GM12878 (cell line): ENCODE results near the gene RASGRF1. TPM values are rescaled to one million over a fixed set of nuclear protein-coding genes. Genes with fewer than 3 reads are reported as not detected.

ENCODE experiments used
- ATAC-seq: fragments of 200-7000 bp; cut with Tn5 transposase; 3 replicates; pipeline ENCODE4 v1.9.1; 2020; ENCODE audit warnings: mild to moderate bottlenecking, moderate library complexity
- BruUV-seq: library from RNA; stranded (reverse); fragments of 400-500 nt; replicated peaks from 2 replicates; lab custom pipeline; 2021; lab: Mats Ljungman, UMichigan
- CTCF ChIA-PET: fragments of 300-600 bp; sonication (Branson Sonifier 250); formaldehyde crosslinking; extraction: SDS; loops from one replicate; lab custom pipeline; 2021; ENCODE audit warnings: inconsistent platforms; lab: Yijun Ruan, JAX
- POLR2A ChIA-PET: fragments of 350-600 bp; formaldehyde crosslinking; extraction: SDS; loops from one replicate; lab custom pipeline; 2021; ENCODE audit warnings: inconsistent platforms; lab: Charles Lee
- RAD21 ChIA-PET: fragments of 300-600 bp; sonication (Branson Sonifier 250); formaldehyde crosslinking; loops from one replicate; lab custom pipeline; 2023; ENCODE audit warnings: antibody characterized with exemption; ENCODE audit not compliant: unreplicated experiment; lab: Charles Lee
- SMC1A ChIA-PET: fragments of 300-600 bp; sonication (Branson Sonifier 250); formaldehyde crosslinking; loops from one replicate; lab custom pipeline; 2023; ENCODE audit not compliant: unreplicated experiment, uncharacterized antibody; lab: Charles Lee
- DNase-seq: peaks from one replicate; pipeline ENCODE4 v3.0.0-alpha.2; 2011; ENCODE audit warnings: low read depth, low spot score
- FAIRE-seq: peaks from 3 replicates; lab custom pipeline; 2011; peaks lifted over from hg19 to GRCh38; lab: Jason Lieb, UNC
- H2AFZ ChIP-seq: 2 replicates; pipeline ENCODE4 v1.6.0; 2011; ENCODE audit warnings: low read depth, low read length, control low read depth; ENCODE audit not compliant: control insufficient read depth
- H3K27ac ChIP-seq: 2 replicates; pipeline ENCODE4 v1.5.1; 2011; ENCODE audit warnings: control low read depth; ENCODE audit not compliant: control insufficient read depth, insufficient read depth
- H3K27me3 ChIP-seq, 2 experiments: replicated peaks in 1 of 2; 2 replicates each; pipeline versions ENCODE4 v1.6.0 to v1.6.1; 2011; ENCODE audit warnings: low read length in 1 of 2; ENCODE audit not compliant: control insufficient read depth in 2 of 2, insufficient read depth in 2 of 2
- H3K36me3 ChIP-seq, 2 experiments: 2 replicates each; pipeline ENCODE4 v1.5.1; 2011; ENCODE audit warnings: low read length in 1 of 2; ENCODE audit not compliant: control insufficient read depth in 2 of 2, insufficient read depth in 2 of 2
- H3K4me1 ChIP-seq: 2 replicates; pipeline ENCODE4 v1.6.1; 2011; ENCODE audit warnings: mild to moderate bottlenecking, low read length, moderate library complexity, mixed read lengths; ENCODE audit not compliant: control insufficient read depth, insufficient read depth
- H3K4me2 ChIP-seq: 2 replicates; pipeline ENCODE4 v1.6.0; 2011; ENCODE audit warnings: control low read depth; ENCODE audit not compliant: control insufficient read depth, insufficient read depth
- H3K4me3 ChIP-seq: fragments of 200-600 bp; sonication (generic); 2 replicates; pipeline ENCODE4 v1.5.1; 2016
- H3K79me2 ChIP-seq: 2 replicates; pipeline ENCODE4 v1.6.0; 2011; ENCODE audit warnings: low read length; ENCODE audit not compliant: control insufficient read depth, insufficient read depth
- H3K9ac ChIP-seq: 2 replicates; pipeline ENCODE4 v1.8.0; 2011; ENCODE audit warnings: low read length, control low read depth, mixed read lengths; ENCODE audit not compliant: control insufficient read depth, insufficient read depth
- H3K9me3 ChIP-seq: replicated peaks from 3 replicates; pipeline ENCODE4 v1.5.1; 2011; ENCODE audit warnings: mild to moderate bottlenecking, low read length; ENCODE audit not compliant: control insufficient read depth, insufficient read depth
- H4K20me1 ChIP-seq: 2 replicates; pipeline ENCODE4 v1.6.0; 2011; ENCODE audit not compliant: control insufficient read depth, insufficient read depth
- GABPA ChIP-seq: IDR thresholded peaks from 2 replicates; pipeline ENCODE4 v1.6.1; 2014; ENCODE audit warnings: antibody characterized with exemption, low read depth, mild to moderate bottlenecking, inconsistent platforms
- GATAD2B ChIP-seq: fragments of 450-650 bp; conservative IDR thresholded peaks from 2 replicates; pipeline ENCODE4 v1.6.1; 2017; ENCODE audit warnings: low read depth, mild to moderate bottlenecking, moderate library complexity
- JUNB ChIP-seq: IDR thresholded peaks from 2 replicates; pipeline ENCODE4 v1.6.1; 2016; ENCODE audit warnings: antibody characterized with exemption, mild to moderate bottlenecking
- MEF2B ChIP-seq: fragments of 450-650 bp; IDR thresholded peaks from 2 replicates; pipeline ENCODE4 v1.6.1; 2018; ENCODE audit warnings: mild to moderate bottlenecking, moderate library complexity; ENCODE audit not compliant: partially characterized antibody, poor library complexity, severe bottlenecking
- STAT1 ChIP-seq: fragments of 450-650 bp; conservative IDR thresholded peaks from 2 replicates; pipeline ENCODE4 v1.6.1; 2014; ENCODE audit warnings: antibody characterized with exemption, mild to moderate bottlenecking
- STAT3 ChIP-seq: IDR thresholded peaks from 2 replicates; pipeline ENCODE4 v1.6.1; 2011; ENCODE audit warnings: low read depth, low read length, improper control_type of control experiment
- TCF3 ChIP-seq: IDR thresholded peaks from 2 replicates; pipeline ENCODE4 v1.6.1; 2012; ENCODE audit warnings: low read depth, mild to moderate bottlenecking, low read length, borderline replicate concordance; ENCODE audit not compliant: insufficient read depth
- WGBS: methylation state at CpG from one replicate; pipeline ENCODE4 v1.1.6; 2016; ENCODE audit warnings: low lambda C conversion rate; ENCODE audit not compliant: insufficient replicate concordance, insufficient coverage; ENCODE audit errors: missing lambda C conversion rate; 5-methylcytosine and 5-hydroxymethylcytosine counted together
- in situ Hi-C: fragments of 300-500 bp; cut with MboI; formaldehyde crosslinking; loops from 9 replicates; pipeline ENCODE4 v1.14.3; 2018; ENCODE audit warnings: mixed read lengths
- intact Hi-C: fragments of 100-400 bp; cut with micrococcal nuclease; formaldehyde crosslinking; loops from one replicate; pipeline ENCODE4 v1.14.2; 2022; ENCODE audit not compliant: unreplicated experiment
- polyA plus RNA-seq, 11 experiments: library from polyadenylated mRNA; depleted of rRNA in 4 of 11; unstranded in 6 of 11; stranded (reverse) in 5 of 11; fragments of >200 nt; fragmentation: Nextera tagmentation in 4 of 11; fragmentation: Illumina TruSeq in 1 of 11; extraction: Ambion mirVana in 4 of 11; extraction: Trizol in 1 of 11; gene quantifications; 1 replicate in 1 of 11; 2 replicates in 10 of 11; pipeline versions ENCODE4 v1.2.1 to v1.2.3, GENCODE V29; 2011 to 2016; ENCODE audit warnings: inconsistent platforms in 2 of 11, missing spikeins in 2 of 11, low read depth in 1 of 11
- total RNA-seq, 4 experiments: library from RNA; depleted of rRNA in 3 of 4; stranded (reverse); fragments of >200 nt in 3 of 4; fragmentation: Illumina TruSeq in 1 of 4; extraction: Trizol in 1 of 4; gene quantifications; 2 replicates each; pipeline versions ENCODE4 v1.2.1 to v1.2.3, GENCODE V29; 2013 to 2021
- TF ChIP-seq, protein P1 (sequence below): IDR thresholded peaks from 2 replicates; pipeline ENCODE4 v1.6.1; 2012; ENCODE audit warnings: mild to moderate bottlenecking, low read depth, low read length

RASGRF1 gene
- total and polyA plus RNA-seq, 10 of the 15 experiments (the other 5 are each of a cell fraction or from before 2014, with no cell fraction given) = 0.20 to 1.9 (median 0.86) TPM

DNA sequence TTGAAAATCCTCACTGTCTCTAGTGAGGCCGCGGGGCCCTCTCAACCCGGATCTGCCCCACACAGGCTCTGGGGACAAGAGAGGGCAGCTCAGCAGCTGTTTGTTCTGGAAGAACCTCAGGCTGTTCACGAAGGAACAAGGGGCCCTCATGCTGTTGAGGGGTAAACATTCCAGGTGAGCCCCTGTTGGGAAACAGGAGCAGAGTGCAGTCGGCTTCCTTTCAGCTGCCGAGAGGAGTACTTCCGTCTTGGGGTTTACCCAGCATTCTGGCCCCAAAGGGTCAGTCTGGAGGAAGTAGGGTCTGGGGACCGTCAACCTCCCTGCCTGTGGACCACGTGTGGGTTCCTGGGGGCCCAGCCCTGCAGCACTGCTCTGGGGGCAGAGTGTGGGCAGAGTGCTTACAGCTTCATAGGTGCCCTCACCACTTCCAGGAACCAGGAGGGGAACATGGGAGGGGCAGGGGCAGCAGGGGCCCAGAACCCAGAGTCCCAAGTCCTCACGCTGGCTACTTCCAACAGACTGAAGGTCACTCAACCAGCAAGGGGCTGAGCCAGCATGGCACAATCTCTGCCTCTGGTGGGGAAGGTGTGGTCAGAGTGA is 96.5 kb downstream of the RASGRF1 start:
- intact Hi-C loops = no loop called here
- no peak overlapping the region for H3K4me2 ChIP-seq
- H2AFZ ChIP-seq = no peak overlapping the region
- no peak for ATAC-seq
- H3K27me3 ChIP-seq = no peaks in the 10 kb centered on the region
- in situ Hi-C loops = loop anchor here (25.0 kb wide), 1 partner anchor 832 kb away; no protein-coding TSS in a partner anchor
- H3K4me1 ChIP-seq = peaks cover 15% of the 10 kb centered on the region
- WGBS = 60% methylated on average over 10 of the region's 10 CpGs
- no peak overlapping the region for H3K27ac ChIP-seq
- BruUV-seq = no TSS peak
- no peaks in the 10 kb centered on the region for H3K36me3 ChIP-seq
- ChIA-PET RAD21 (no interaction called here), POLR2A (interaction anchor here (1.2 kb wide), 1 partner anchor 10 kb away, joined by 3 read pairs; no protein-coding TSS in a partner anchor), SMC1A (interaction anchor here (1.3 kb wide), 1 partner anchor 134 kb away, joined by 5 read pairs; no protein-coding TSS in a partner anchor), CTCF (interaction anchor here (0.6 to 1.1 kb wide), 3 partner anchors 13 to 194 kb away, joined by 3 read pairs; no protein-coding TSS in a partner anchor)
- H3K9ac ChIP-seq = no peak overlapping the region
- DNase-seq = no peak
- no peaks in the 10 kb centered on the region for H3K9me3 ChIP-seq
- TF ChIP-seq GABPA (no peak), STAT1 (no peak), JUNB (no peak), MEF2B (no peak), TCF3 (no peak), GATAD2B (no peak), STAT3 (no peak)
- TF ChIP-seq, protein P1, sequence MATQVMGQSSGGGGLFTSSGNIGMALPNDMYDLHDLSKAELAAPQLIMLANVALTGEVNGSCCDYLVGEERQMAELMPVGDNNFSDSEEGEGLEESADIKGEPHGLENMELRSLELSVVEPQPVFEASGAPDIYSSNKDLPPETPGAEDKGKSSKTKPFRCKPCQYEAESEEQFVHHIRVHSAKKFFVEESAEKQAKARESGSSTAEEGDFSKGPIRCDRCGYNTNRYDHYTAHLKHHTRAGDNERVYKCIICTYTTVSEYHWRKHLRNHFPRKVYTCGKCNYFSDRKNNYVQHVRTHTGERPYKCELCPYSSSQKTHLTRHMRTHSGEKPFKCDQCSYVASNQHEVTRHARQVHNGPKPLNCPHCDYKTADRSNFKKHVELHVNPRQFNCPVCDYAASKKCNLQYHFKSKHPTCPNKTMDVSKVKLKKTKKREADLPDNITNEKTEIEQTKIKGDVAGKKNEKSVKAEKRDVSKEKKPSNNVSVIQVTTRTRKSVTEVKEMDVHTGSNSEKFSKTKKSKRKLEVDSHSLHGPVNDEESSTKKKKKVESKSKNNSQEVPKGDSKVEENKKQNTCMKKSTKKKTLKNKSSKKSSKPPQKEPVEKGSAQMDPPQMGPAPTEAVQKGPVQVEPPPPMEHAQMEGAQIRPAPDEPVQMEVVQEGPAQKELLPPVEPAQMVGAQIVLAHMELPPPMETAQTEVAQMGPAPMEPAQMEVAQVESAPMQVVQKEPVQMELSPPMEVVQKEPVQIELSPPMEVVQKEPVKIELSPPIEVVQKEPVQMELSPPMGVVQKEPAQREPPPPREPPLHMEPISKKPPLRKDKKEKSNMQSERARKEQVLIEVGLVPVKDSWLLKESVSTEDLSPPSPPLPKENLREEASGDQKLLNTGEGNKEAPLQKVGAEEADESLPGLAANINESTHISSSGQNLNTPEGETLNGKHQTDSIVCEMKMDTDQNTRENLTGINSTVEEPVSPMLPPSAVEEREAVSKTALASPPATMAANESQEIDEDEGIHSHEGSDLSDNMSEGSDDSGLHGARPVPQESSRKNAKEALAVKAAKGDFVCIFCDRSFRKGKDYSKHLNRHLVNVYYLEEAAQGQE = no peak
- H3K4me3 ChIP-seq = no peak overlapping the region
- H4K20me1 ChIP-seq = no peaks in the 10 kb centered on the region
- no peaks in the 10 kb centered on the region for H3K79me2 ChIP-seq
- FAIRE-seq = no peak
